SU-DHL-6 (cell line): Measurements from ENCODE around the gene CCNY.

Source experiments
- CTCF ChIP-seq: fragments of 200-600 bp; sonication (generic); IDR thresholded peaks from one replicate; pipeline ENCODE4 v1.5.1; 2017; ENCODE audit warnings: antibody characterized with exemption, mild to moderate bottlenecking, low read length, moderate library complexity; ENCODE audit not compliant: insufficient read depth, poor library complexity, severe bottlenecking
- EZH2phosphoT487 ChIP-seq: fragments of 200-600 bp; sonication (generic), shearing (Covaris generic); conservative IDR thresholded peaks from 2 replicates; pipeline ENCODE4 v1.6.1; 2018; ENCODE audit warnings: mild to moderate bottlenecking, antibody characterized with exemption, low read length, moderate library complexity, mixed read lengths

- no peak for TF ChIP-seq CTCF
- no peak for TF ChIP-seq EZH2phosphoT487
Observed at GRCh38 chr10:35532141-35532540, 195.8 kb downstream of the CCNY start.
